GM12865 (cell line): Measurements from ENCODE around the gene IL11RA.
A peak's percentile ranks its signal among the peaks of the same experiment; 100 is the strongest.

Source experiments
- DNase-seq: peaks from one replicate; pipeline ENCODE4 v3.0.0; 2010; ENCODE audit warnings: low read depth
- H3K4me3 ChIP-seq: 2 replicates; pipeline ENCODE4 v1.5.1; 2011; ENCODE audit warnings: mild to moderate bottlenecking, low read depth, low read length, control low read depth
- TF ChIP-seq, protein P1 (sequence below): IDR thresholded peaks from 2 replicates; pipeline ENCODE4 v1.5.1; 2011; ENCODE audit warnings: low read length, control low read depth, low read depth, inconsistent platforms; ENCODE audit not compliant: insufficient read depth; ENCODE audit errors: missing control alignments

Gene IL11RA

DNA sequence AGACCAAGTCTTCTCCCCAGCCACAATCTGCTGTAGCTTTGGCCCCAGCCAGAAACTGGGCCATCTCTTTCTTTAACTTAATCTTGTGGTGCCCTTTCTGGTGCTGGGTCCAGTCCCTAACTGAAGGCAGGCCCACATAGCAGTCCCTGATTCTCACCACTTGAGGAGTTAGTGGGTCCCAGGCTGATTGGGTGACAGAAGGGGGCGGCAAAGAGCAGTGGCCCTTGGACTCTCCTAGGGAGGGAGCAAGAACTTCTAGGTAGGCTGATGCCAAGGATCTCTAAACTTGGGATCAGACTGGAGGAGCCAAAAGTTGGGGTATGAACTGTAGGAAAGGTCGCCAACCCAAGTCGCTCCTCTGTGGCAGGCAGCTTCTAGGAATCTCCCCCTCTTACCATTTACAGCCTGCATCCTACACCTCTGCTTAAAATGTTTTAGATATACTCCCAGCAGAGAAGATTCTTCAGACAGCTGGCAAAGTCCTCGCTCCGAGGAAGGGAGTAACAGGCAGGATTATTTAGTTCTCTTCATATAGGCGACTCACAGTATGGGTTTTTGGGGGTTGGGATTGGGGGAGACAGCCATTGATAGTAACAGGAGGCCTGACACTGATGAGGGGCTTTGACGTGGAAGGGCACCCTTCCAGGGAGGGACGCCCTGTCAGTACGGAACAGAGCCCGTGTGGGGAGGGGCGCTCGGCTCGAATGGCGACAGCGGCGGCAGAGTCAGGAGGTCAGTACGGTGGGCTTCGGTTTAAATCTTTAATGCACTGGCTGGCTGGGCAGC lies 12.5 kb downstream of the IL11RA start:
- TF ChIP-seq, protein P1, sequence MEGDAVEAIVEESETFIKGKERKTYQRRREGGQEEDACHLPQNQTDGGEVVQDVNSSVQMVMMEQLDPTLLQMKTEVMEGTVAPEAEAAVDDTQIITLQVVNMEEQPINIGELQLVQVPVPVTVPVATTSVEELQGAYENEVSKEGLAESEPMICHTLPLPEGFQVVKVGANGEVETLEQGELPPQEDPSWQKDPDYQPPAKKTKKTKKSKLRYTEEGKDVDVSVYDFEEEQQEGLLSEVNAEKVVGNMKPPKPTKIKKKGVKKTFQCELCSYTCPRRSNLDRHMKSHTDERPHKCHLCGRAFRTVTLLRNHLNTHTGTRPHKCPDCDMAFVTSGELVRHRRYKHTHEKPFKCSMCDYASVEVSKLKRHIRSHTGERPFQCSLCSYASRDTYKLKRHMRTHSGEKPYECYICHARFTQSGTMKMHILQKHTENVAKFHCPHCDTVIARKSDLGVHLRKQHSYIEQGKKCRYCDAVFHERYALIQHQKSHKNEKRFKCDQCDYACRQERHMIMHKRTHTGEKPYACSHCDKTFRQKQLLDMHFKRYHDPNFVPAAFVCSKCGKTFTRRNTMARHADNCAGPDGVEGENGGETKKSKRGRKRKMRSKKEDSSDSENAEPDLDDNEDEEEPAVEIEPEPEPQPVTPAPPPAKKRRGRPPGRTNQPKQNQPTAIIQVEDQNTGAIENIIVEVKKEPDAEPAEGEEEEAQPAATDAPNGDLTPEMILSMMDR = peak; percentile 96
- peak; percentile 79 for DNase-seq
- H3K4me3 ChIP-seq = peak overlapping the region; percentile 81

- TF ChIP-seq, protein P1 = no peak
- H3K4me3 ChIP-seq = peak overlapping the region; percentile 81
- no peak for DNase-seq
These were observed 13.0 kb downstream of the IL11RA start for GRCh38 chr9:34665067-34665380.

DNA sequence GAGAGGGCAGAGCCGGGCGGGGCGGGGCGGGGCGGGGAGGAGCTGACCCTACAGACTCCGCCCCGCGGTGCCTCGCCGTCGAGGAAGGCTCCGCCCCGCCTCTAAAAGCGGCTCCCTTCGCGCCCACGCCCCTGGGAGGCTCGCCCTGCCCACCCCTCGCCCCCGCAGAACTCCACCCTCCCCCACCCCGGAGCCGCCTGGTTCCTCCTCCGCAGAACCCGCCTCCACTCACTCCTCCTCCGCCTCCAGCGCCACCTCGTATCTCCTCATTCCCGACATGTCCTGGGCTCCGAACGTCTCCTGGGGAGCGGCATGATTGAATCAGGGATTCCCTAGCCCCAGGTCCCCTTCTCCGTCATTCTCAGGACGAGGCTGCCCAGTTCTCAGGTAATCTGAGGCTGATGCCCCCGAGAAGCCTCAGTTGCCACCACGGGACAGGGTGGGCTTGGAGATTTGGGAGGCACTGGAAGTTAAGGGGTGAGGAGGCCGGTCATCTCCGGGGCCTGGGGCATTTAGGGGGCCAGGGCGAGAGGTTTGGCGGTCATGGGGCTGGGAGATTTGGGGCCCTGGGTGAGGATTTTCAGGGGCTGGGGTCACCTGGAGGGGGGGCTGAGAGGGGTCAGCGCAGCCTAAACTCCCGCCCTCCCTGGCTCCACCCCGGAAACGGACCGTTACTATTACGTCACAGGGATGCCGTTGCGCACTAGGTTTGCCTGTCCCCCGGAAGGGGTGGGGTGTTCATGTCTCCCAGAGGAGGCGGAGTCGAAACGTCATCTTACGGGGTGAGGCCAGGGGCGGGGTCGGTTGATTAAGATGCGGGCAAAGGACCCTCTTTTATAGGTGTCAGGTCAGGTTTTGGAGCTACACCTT lies 13.6 kb downstream of the IL11RA start:
- H3K4me3 ChIP-seq = peak overlapping the region; percentile 81
- TF ChIP-seq, protein P1 = no peak
- peak; percentile 91 for DNase-seq

- DNase-seq = no peak
- H3K4me3 ChIP-seq = no peak overlapping the region
- TF ChIP-seq, protein P1 = no peak
These were observed 18.0 kb downstream of the IL11RA start for GRCh38 chr9:34669809-34670562.

DNA sequence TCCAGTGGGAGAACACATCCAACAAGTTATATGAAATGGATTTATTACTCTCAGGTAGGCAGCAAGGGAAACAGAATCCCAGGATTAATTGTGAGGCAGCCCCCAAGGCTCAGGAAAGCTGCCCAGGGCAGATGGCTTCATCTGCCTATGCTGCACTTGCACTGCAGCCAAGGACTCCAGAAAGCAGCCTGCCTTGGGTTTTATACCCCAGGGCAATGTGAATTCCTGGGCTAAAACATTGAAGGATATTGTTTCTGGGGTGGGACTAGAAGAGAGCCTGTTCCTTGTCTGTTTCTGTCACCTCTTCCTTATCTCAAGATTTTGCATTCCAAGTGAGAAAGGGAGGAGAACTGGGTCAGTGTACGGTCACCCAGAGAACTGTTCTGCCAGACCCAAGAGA lies 19.3 kb downstream of the IL11RA start:
- TF ChIP-seq, protein P1 = no peak
- DNase-seq = no peak
- no peak overlapping the region for H3K4me3 ChIP-seq

- DNase-seq = no peak
- TF ChIP-seq, protein P1 = no peak
- no peak overlapping the region for H3K4me3 ChIP-seq
These were observed 22.5 kb downstream of the IL11RA start for GRCh38 chr9:34674440-34674839.
